B cell (primary cell): ENCODE data around the gene PAFAH1B2. TPM values are rescaled to one million over a fixed set of nuclear protein-coding genes. Genes with fewer than 3 reads are reported as not detected.

Source experiments
- ATAC-seq: fragments of 200-7000 bp; cut with Tn5 transposase; one replicate; pipeline ENCODE4 v1.10.0; 2021; ENCODE audit warnings: low read depth, mild to moderate bottlenecking, moderate number of reproducible peaks, moderate library complexity
- CTCF ChIA-PET: fragments of 350-600 bp; sonication (Branson Sonifier 250); formaldehyde crosslinking; loops from one replicate; lab custom pipeline; 2021; ENCODE audit warnings: antibody characterized with exemption, inconsistent platforms; lab: Charles Lee
- POLR2A ChIA-PET: fragments of 350-600 bp; sonication (Branson Sonifier 250); formaldehyde crosslinking; loops from one replicate; lab custom pipeline; 2021; ENCODE audit warnings: antibody characterized with exemption; lab: Charles Lee
- DNase-seq: peaks from one replicate; pipeline ENCODE4 v3.0.0; 2013
- H2AFZ ChIP-seq: 2 replicates; pipeline ENCODE4 v1.6.1; 2012; ENCODE audit warnings: mild to moderate bottlenecking, low read depth, low read length; ENCODE audit not compliant: insufficient read depth, poor library complexity, severe bottlenecking
- H3K27ac ChIP-seq, 2 donors: 1 replicate in 1 of 2; 2 replicates in 1 of 2; pipeline ENCODE4 v1.5.1; 2012 to 2013; ENCODE audit warnings: low read length in 2 of 2, mild to moderate bottlenecking in 2 of 2, moderate library complexity in 1 of 2
- H3K27me3 ChIP-seq, 4 experiments: fragments of 200-600 bp in 1 of 4; sonication (generic) in 1 of 4; replicated peaks in 1 of 4; 1 replicate in 2 of 4; 2 replicates in 2 of 4; pipeline versions ENCODE4 v1.6.1 to v1.7.0; 2013 to 2016; ENCODE audit warnings: low read length in 3 of 4, mild to moderate bottlenecking in 2 of 4, mixed read lengths in 1 of 4, moderate library complexity in 1 of 4; ENCODE audit not compliant: insufficient read depth in 4 of 4, control insufficient read depth in 3 of 4; ENCODE audit errors: control extremely low read depth in 1 of 4
- H3K36me3 ChIP-seq, 2 experiments: replicated peaks in 1 of 2; 1 replicate in 1 of 2; 2 replicates in 1 of 2; pipeline versions ENCODE4 v1.6.1 to v1.7.1; 2013; ENCODE audit warnings: low read length in 1 of 2; ENCODE audit not compliant: insufficient read depth in 2 of 2, control insufficient read depth in 1 of 2; ENCODE audit errors: control extremely low read depth in 1 of 2, extremely low read depth in 1 of 2
- H3K4me1 ChIP-seq, 2 donors: fragments of 200-600 bp in 1 of 2; sonication (generic) in 1 of 2; 1 replicate in 1 of 2; 2 replicates in 1 of 2; pipeline versions ENCODE4 v1.5.1 to v1.6.1; 2013 to 2017; ENCODE audit warnings: low read length in 2 of 2; ENCODE audit not compliant: control insufficient read depth in 2 of 2, insufficient read depth in 2 of 2
- H3K4me2 ChIP-seq: replicated peaks from 2 replicates; pipeline ENCODE3; 2012; ENCODE audit warnings: mild to moderate bottlenecking, low read depth, low read length; ENCODE audit not compliant: poor library complexity, severe bottlenecking
- H3K4me3 ChIP-seq, 5 experiments: fragments of 200-600 bp in 1 of 5; sonication (generic) in 1 of 5; 1 replicate in 3 of 5; 2 replicates in 2 of 5; pipeline versions ENCODE4 v1.5.1 to v1.7.0; 2011 to 2016; ENCODE audit warnings: low read length in 4 of 5, mild to moderate bottlenecking in 4 of 5, low read depth in 2 of 5, control low read depth in 1 of 5, moderate library complexity in 1 of 5; ENCODE audit not compliant: insufficient read depth in 1 of 5; ENCODE audit errors: control extremely low read depth in 1 of 5, extremely low read depth in 1 of 5
- H3K79me2 ChIP-seq: fragments of 200-600 bp; sonication (generic); one replicate; pipeline ENCODE4 v1.6.0; 2016; ENCODE audit warnings: low read length; ENCODE audit not compliant: control insufficient read depth, insufficient read depth
- H3K9ac ChIP-seq: fragments of 200-600 bp; sonication (generic); 2 replicates; pipeline ENCODE4 v1.6.1; 2017; ENCODE audit warnings: mild to moderate bottlenecking, low read length, moderate library complexity
- H3K9me3 ChIP-seq, 3 donors: one replicate each; pipeline versions ENCODE4 v1.6.1 to v1.7.1; 2013; ENCODE audit warnings: low read length in 2 of 3; ENCODE audit not compliant: control insufficient read depth in 2 of 3, insufficient read depth in 1 of 3; ENCODE audit errors: control extremely low read depth in 1 of 3
- H4K20me1 ChIP-seq: 2 replicates; pipeline ENCODE4 v1.6.0; 2012; ENCODE audit warnings: mild to moderate bottlenecking, low read length; ENCODE audit not compliant: insufficient read depth, control insufficient read depth, poor library complexity, severe bottlenecking
- H3K27ac Mint-ChIP-seq: one replicate; pipeline ENCODE4 v1.8.0; 2021; ENCODE audit warnings: mixed read lengths
- H3K27me3 Mint-ChIP-seq: one replicate; pipeline ENCODE4 v1.8.0; 2021; ENCODE audit warnings: mixed read lengths
- H3K4me1 Mint-ChIP-seq: one replicate; pipeline ENCODE4 v1.8.0; 2021; ENCODE audit warnings: mixed read lengths
- H3K4me3 Mint-ChIP-seq: one replicate; pipeline ENCODE4 v1.8.0; 2021; ENCODE audit warnings: mixed read lengths
- H3K9me3 Mint-ChIP-seq: one replicate; pipeline ENCODE4 v1.8.0; 2022; ENCODE audit warnings: mixed read lengths; ENCODE audit not compliant: insufficient read depth
- CTCF ChIP-seq: fragments of 200-600 bp; IDR thresholded peaks from one replicate; pipeline ENCODE4 v1.8.0; 2022; ENCODE audit warnings: antibody characterized with exemption, mild to moderate bottlenecking
- EZH2 ChIP-seq: IDR thresholded peaks from 2 replicates; pipeline ENCODE4 v1.6.1; 2012; ENCODE audit warnings: borderline replicate concordance, low read depth, mild to moderate bottlenecking, moderate library complexity, low read length; ENCODE audit not compliant: insufficient read depth, poor library complexity, severe bottlenecking
- intact Hi-C: fragments of 100-400 bp; cut with micrococcal nuclease; formaldehyde crosslinking; loops from one replicate; pipeline ENCODE4 v1.10.0; 2022
- polyA plus RNA-seq: library from polyadenylated mRNA; depleted of rRNA; stranded (reverse); fragments of >200 nt; gene quantifications from 2 replicates; pipeline ENCODE4 v1.2.3, GENCODE V29; 2012
- total RNA-seq, 2 donors: library from RNA; stranded (reverse); fragments of 120-200 nt in 1 of 2; gene quantifications; 1 replicate in 1 of 2; 2 replicates in 1 of 2; pipeline versions ENCODE4 v1.2.3 to v1.2.4, GENCODE V29; 2013 to 2022

Gene PAFAH1B2
- total and polyA plus RNA-seq, 2 donors (not counting 1 experiment from before 2014, with no cell fraction given) = 10.7 to 103 TPM

- H3K4me3 Mint-ChIP-seq = no peak overlapping the region
- CTCF ChIA-PET = interaction anchor here (1.4 to 1.9 kb wide), 3 partner anchors 9 to 21 kb away, joined by 5 to 7 read pairs (median 7); no protein-coding TSS in a partner anchor
- H3K36me3 ChIP-seq = no peaks in the 10 kb centered on the region
Measured at GRCh38 chr11:117117681-117118080, 26.4 kb upstream of the PAFAH1B2 start.

GRCh38 chr11:117121176-117121575 is 22.9 kb upstream of the PAFAH1B2 start:
- H3K36me3 ChIP-seq = no peaks in the 10 kb centered on the region
- TF ChIP-seq EZH2 = no peak
- TF ChIP-seq CTCF = no peak
- no peak overlapping the region for H2AFZ ChIP-seq
- H3K4me3 Mint-ChIP-seq = no peak overlapping the region
- H3K79me2 ChIP-seq = no peaks in the 10 kb centered on the region
- ChIA-PET POLR2A (no interaction called here), CTCF (interaction anchor here (1.2 kb wide), 1 partner anchor 14 kb away, joined by 4 read pairs; no protein-coding TSS in a partner anchor)
- H4K20me1 ChIP-seq = no peaks in the 10 kb centered on the region
- no peak overlapping the region for H3K4me3 ChIP-seq
- ATAC-seq (no peak), DNase-seq (no peak)
- no peak overlapping the region for H3K9ac ChIP-seq
- H3K4me2 ChIP-seq = no peak overlapping the region
- no peaks in the 10 kb centered on the region for H3K4me1 ChIP-seq
- intact Hi-C loops = no loop called here
- peaks cover under 1% of the 10 kb centered on the region for H3K4me1 Mint-ChIP-seq
- H3K27ac ChIP-seq = no peak overlapping the region
- no peaks in the 10 kb centered on the region for H3K27me3 ChIP-seq
- no peaks in the 10 kb centered on the region for H3K27me3 Mint-ChIP-seq
- H3K9me3 ChIP-seq = no peaks in the 10 kb centered on the region
- H3K9me3 Mint-ChIP-seq = no peaks in the 10 kb centered on the region
- no peak overlapping the region for H3K27ac Mint-ChIP-seq

More at GRCh38 chr11:117117681-117118080, 26.4 kb upstream of the PAFAH1B2 start:
- TF ChIP-seq EZH2 (no peak), CTCF (no peak)
- Mint-ChIP-seq H3K27ac (no peak overlapping the region), H3K9me3 (no peaks in the 10 kb centered on the region), H3K27me3 (no peaks in the 10 kb centered on the region), H3K4me1 (peaks cover under 1% of the 10 kb centered on the region)
- H3K79me2 ChIP-seq = no peaks in the 10 kb centered on the region
- H3K9ac ChIP-seq = no peak overlapping the region
- no peaks in the 10 kb centered on the region for H4K20me1 ChIP-seq
- ATAC-seq = no peak
- no peaks in the 10 kb centered on the region for H3K27me3 ChIP-seq
- no peaks in the 10 kb centered on the region for H3K9me3 ChIP-seq
- intact Hi-C loops = no loop called here
- H3K4me1 ChIP-seq = no peaks in the 10 kb centered on the region
- H3K27ac ChIP-seq = no peak overlapping the region
- no peak overlapping the region for H3K4me2 ChIP-seq
- no peak overlapping the region for H2AFZ ChIP-seq
- DNase-seq = no peak
- H3K4me3 ChIP-seq = no peak overlapping the region
- POLR2A ChIA-PET = no interaction called here
